B cell (primary cell): ENCODE results near the gene ELOF1.
"Not testable (repeated sequence)": the region's sequence is repeated elsewhere in the genome, so short reads cannot be mapped to it uniquely, and the experiment has no call there.

ENCODE experiments used
- EZH2 ChIP-seq: IDR thresholded peaks from 2 replicates; pipeline ENCODE4 v1.6.1; 2012; ENCODE audit warnings: borderline replicate concordance, low read depth, mild to moderate bottlenecking, moderate library complexity, low read length; ENCODE audit not compliant: insufficient read depth, poor library complexity, severe bottlenecking
- TF ChIP-seq, protein P1 (sequence below): fragments of 200-600 bp; IDR thresholded peaks from one replicate; pipeline ENCODE4 v1.8.0; 2022; ENCODE audit warnings: antibody characterized with exemption, mild to moderate bottlenecking

DNA sequence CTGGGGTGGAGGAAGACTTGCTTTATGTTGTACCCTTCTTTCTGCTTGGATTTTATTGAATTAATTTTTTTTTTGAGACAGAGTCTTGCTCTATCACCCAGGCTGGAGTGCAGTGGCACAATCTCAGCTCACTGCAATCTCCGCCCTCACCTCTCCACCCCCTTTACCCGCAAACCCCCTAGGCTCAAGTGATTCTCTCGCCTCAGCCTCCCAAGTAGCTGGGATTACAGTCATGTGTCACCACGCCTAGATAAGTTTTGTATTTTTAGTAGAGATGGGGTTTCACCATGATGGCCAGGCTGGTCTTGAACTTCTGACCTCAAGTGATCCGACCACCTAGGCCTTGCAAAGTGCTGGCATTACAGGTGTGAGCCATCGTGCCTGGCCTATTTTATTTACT, 14.3 kb upstream of the ELOF1 start:
- TF ChIP-seq, protein P1, sequence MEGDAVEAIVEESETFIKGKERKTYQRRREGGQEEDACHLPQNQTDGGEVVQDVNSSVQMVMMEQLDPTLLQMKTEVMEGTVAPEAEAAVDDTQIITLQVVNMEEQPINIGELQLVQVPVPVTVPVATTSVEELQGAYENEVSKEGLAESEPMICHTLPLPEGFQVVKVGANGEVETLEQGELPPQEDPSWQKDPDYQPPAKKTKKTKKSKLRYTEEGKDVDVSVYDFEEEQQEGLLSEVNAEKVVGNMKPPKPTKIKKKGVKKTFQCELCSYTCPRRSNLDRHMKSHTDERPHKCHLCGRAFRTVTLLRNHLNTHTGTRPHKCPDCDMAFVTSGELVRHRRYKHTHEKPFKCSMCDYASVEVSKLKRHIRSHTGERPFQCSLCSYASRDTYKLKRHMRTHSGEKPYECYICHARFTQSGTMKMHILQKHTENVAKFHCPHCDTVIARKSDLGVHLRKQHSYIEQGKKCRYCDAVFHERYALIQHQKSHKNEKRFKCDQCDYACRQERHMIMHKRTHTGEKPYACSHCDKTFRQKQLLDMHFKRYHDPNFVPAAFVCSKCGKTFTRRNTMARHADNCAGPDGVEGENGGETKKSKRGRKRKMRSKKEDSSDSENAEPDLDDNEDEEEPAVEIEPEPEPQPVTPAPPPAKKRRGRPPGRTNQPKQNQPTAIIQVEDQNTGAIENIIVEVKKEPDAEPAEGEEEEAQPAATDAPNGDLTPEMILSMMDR = not testable (repeated sequence)
- not testable (repeated sequence) for TF ChIP-seq EZH2
